Lower leg skin (tissue), 3 donors: ENCODE measurements around the gene EHD2.

Experiments
- POLR2A ChIP-seq, 2 donors: fragments of 450-650 bp; IDR thresholded peaks; one replicate each; pipeline ENCODE4 v1.6.1; 2016 to 2017; ENCODE audit warnings: antibody characterized with exemption in 2 of 2, mild to moderate bottlenecking in 1 of 2, moderate library complexity in 1 of 2
- TF ChIP-seq, protein P1 (sequence below), 3 donors: fragments of 450-650 bp; IDR thresholded peaks; one replicate each; pipeline ENCODE4 v1.5.1; 2016; ENCODE audit warnings: antibody characterized with exemption in 3 of 3, mild to moderate bottlenecking in 3 of 3, moderate library complexity in 2 of 3

DNA sequence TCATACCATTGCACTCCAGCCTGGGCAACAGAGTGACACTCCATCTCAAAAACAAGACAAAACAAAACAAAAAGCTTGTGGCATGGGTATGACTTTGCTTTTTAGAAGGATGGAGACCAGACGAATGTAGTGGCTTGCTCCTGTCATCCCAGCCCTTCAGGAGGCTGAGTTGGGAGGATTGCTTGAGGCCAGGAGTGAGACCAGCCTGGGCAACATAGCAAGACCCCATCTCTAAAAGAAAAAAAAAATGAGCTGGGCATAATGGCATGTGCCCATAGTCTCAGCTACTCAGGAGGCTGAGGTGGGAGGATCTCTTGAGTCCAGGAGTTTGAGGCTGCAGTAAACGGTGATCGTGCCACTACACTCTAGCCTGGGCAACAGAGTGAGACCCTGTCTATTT lies 48.9 kb downstream of the EHD2 start:
- TF ChIP-seq, protein P1, sequence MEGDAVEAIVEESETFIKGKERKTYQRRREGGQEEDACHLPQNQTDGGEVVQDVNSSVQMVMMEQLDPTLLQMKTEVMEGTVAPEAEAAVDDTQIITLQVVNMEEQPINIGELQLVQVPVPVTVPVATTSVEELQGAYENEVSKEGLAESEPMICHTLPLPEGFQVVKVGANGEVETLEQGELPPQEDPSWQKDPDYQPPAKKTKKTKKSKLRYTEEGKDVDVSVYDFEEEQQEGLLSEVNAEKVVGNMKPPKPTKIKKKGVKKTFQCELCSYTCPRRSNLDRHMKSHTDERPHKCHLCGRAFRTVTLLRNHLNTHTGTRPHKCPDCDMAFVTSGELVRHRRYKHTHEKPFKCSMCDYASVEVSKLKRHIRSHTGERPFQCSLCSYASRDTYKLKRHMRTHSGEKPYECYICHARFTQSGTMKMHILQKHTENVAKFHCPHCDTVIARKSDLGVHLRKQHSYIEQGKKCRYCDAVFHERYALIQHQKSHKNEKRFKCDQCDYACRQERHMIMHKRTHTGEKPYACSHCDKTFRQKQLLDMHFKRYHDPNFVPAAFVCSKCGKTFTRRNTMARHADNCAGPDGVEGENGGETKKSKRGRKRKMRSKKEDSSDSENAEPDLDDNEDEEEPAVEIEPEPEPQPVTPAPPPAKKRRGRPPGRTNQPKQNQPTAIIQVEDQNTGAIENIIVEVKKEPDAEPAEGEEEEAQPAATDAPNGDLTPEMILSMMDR (IDR thresholded peaks at IDR 0.05): no peak
- TF ChIP-seq POLR2A (IDR thresholded peaks at IDR 0.05): no peak
